GM12874 (cell line): Measurements from ENCODE around the gene POLR1A.

Experiments
- TF ChIP-seq, protein P1 (sequence below): IDR thresholded peaks from 2 replicates; pipeline ENCODE4 v1.5.1; 2011; ENCODE audit warnings: low read depth, mild to moderate bottlenecking, control low read depth, low read length, moderate library complexity; ENCODE audit not compliant: insufficient read depth

The POLR1A gene

DNA sequence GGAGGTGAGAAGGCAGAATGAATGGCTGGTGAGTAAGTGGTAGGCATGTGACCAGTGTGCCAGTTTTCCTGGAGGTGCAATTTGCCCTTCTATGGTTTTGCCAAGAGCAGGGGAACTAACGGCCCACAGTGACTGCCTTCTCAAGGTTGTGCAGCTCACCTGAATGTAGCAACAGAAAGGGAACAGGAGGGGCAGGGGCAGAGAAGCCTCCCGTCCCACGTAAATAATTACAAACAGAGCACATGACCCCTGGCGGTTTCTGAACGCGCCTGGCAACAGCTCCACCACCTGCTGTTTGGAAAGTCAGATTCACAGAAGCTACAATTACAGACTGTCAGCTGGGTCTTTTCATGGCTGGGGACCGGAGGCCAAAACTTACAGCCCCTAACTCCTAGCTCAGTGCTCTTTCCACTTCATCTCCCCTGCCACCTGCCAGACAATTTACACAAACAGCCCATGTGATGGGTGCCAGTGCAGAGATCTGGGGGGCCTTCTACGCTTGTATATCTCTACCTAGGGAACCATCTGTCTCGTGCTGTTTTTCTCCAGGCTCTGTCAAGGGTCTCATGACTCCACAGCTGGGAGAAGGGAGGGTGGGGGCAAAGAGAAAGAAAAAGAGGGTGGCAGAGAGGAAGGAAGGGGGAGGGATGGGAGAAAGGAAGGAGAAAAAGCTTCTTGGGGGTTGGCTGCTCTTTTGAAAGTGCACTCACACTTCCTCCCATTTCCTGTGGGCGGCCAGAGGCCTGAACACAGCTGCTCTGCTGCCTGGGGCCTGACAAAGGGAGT, 69.6 kb downstream of the POLR1A start:
- TF ChIP-seq, protein P1, sequence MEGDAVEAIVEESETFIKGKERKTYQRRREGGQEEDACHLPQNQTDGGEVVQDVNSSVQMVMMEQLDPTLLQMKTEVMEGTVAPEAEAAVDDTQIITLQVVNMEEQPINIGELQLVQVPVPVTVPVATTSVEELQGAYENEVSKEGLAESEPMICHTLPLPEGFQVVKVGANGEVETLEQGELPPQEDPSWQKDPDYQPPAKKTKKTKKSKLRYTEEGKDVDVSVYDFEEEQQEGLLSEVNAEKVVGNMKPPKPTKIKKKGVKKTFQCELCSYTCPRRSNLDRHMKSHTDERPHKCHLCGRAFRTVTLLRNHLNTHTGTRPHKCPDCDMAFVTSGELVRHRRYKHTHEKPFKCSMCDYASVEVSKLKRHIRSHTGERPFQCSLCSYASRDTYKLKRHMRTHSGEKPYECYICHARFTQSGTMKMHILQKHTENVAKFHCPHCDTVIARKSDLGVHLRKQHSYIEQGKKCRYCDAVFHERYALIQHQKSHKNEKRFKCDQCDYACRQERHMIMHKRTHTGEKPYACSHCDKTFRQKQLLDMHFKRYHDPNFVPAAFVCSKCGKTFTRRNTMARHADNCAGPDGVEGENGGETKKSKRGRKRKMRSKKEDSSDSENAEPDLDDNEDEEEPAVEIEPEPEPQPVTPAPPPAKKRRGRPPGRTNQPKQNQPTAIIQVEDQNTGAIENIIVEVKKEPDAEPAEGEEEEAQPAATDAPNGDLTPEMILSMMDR = peak; percentile 53

DNA sequence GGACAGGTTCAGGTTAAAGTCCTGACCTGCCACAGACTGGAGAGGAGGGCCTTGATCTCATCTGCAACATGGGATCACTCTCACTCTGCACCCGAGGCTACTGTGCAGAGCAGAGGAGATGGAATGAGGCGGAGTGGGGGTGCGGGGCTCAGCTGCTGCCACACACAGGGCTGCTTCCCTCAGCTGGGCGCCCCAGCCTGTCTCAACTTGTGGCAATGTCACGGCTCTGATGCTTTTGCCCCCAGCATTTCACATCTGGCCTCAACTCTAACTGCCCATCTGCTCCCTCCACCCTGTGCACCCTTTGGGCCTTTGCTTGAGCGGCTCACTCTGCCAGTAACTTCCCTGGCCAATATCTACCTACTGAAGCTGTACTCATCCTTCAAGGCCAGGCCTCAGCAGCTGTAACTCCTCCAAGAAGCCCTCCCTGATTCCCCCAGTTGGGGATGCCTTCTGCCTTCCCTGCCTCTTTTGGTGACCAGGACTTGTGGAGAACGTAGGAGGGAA, 70.3 kb downstream of the POLR1A start:
- TF ChIP-seq, protein P1 = no peak

DNA sequence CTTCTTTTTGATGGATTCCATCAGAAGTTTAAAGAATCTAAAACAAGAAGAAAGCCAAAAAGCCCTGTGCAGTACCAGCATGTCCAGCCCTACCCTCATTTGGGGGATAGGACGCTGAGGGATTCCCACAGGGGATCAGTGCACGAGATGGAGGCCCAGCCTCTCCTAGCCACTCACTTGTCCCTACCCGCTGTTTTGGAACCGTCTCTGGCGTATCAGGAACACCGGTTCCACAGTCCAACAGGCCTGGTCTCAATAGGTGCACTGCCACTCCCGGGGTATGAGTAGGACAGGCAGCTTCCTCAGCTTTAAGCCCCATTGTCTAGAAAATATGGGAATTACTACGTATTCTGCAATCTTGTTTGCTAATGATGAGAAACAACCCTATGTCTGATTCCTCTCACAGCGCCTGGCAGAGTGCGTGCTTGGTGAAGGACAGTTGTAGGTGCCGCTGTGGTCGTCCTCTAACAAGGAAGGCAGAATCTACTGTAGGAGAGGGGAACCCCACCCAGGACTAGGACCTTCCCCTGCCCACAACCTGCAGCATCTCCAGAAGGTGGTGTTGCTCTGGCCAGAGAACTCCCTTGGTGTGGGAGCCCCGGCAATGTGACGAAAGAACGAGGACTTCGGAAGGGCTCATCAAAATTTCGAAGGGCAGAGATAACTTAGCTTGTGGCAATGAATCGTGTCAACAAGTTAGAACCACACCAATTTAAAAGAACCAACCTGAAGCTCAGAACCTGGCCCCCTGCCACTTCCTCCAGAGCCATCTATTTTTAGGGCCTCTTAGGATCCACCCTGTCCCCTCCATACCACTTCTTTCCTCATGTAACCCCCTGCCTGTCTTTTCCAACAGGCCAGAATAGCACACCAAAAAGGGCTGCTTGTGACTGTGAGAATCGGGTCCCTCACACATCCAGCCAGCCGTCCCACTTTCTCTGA, 71.7 kb downstream of the POLR1A start:
- TF ChIP-seq, protein P1 = no peak

DNA sequence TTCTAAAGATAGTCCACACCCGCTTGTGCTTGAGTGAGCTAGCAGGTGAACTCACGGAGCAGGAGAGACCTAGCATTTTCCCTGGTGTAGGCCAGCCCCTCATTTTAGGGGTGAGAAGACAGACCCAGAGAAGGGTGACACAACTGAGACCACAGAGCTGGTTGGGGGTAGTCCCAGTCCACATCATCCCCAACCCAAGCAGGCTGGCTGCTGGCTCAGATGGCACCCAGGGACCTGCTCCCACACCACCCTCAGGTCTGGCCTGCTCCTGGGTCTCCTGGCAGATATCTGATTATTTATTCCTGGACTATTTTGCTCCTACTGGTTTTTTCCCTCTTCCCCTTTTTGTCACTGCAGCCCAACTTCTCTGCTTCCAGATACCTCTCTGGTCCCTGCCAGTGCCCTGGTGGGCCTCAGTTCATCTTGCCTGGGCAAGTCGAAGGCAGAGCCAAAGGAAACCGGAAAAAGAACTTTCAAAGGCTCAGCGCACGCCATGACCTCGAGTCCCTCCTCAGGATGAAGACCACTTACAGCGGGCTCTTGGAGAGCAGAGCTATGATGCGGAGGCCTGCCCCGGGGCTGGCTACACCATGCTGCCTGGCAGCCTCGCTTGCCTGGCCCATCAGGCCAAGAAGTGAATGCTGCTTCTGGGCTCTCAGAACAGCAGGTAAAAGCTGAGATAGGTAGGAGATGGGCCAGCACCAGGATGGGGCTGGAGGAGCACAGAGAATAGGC, 72.7 kb downstream of the POLR1A start:
- TF ChIP-seq, protein P1 = no peak

DNA sequence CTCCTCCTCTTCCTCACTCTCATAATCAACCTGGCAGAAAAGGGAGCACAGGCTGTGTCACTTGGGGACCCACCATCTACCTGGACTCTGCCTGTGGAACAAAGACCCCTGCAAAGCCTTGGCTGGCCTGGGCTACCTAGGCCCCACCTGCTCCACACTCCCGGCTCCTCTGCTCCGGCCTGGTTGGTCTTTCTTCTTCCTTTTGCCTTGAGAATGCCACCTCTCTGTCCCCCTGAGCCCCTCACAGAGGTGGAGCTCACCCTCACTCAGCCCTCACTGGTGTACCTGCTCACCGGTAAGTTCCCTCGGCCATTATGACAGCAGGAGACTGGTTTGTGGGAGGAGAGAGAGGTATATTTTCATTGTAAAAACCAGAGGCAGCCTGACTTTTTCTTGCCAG, 74.1 kb downstream of the POLR1A start:
- TF ChIP-seq, protein P1 = no peak

DNA sequence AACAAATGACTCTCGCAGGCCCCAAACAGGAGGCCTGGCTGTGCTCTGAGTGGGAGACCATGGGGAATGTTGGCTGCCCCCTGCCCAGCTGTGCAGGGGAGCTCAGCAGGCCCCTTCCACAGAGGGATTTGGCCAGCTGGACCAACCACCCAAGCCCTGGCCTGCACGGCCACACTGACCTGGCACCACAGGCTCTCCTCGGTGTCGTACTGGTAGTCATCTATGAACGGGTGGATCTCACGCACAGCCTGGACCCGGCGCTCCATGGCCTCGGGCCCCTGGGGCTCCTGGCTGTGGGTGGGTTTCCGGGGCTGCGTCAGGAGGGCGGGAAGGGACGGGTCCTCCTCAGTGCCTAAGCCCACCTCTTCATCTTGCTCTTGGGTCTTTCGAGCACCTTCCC, 74.5 kb downstream of the POLR1A start:
- TF ChIP-seq, protein P1 = no peak
